ENCODE results near the gene ZMAT3.

ZMAT3 gene

GRCh38 chr3:179005706-179006105, 65.9 kb downstream of the ZMAT3 start:
- TF ChIP-seq GATA2 (IDR thresholded peaks at IDR 0.05; ENCODE audit: low read depth, low read length) (no peak), GATA3 (IDR thresholded peaks at IDR 0.05; ENCODE audit: low read depth, low read length) (no peak)

- TF ChIP-seq GATA2 (IDR thresholded peaks at IDR 0.05; ENCODE audit: low read depth, low read length) (no peak), GATA3 (IDR thresholded peaks at IDR 0.05; ENCODE audit: low read depth, low read length) (no peak)
Observed at GRCh38 chr3:179005213-179005612, 66.4 kb downstream of the ZMAT3 start.

GRCh38 chr3:179000659-179001058, 71.0 kb downstream of the ZMAT3 start:
- TF ChIP-seq GATA2 (IDR thresholded peaks at IDR 0.05; ENCODE audit: low read depth, low read length) (no peak), GATA3 (IDR thresholded peaks at IDR 0.05; ENCODE audit: low read depth, low read length) (no peak)

- TF ChIP-seq GATA2 (IDR thresholded peaks at IDR 0.05; ENCODE audit: low read depth, low read length), result no peak
- TF ChIP-seq GATA3 (IDR thresholded peaks at IDR 0.05; ENCODE audit: low read depth, low read length), result no peak
Observed at GRCh38 chr3:179000144-179000543, 71.5 kb downstream of the ZMAT3 start.

- TF ChIP-seq GATA3 (IDR thresholded peaks at IDR 0.05; ENCODE audit: low read depth, low read length) (no peak), GATA2 (IDR thresholded peaks at IDR 0.05; ENCODE audit: low read depth, low read length) (no peak)
Observed at GRCh38 chr3:178996399-178996798, 75.2 kb downstream of the ZMAT3 start.

GRCh38 chr3:178990293-178990692, 81.3 kb downstream of the ZMAT3 start:
- TF ChIP-seq GATA3 (IDR thresholded peaks at IDR 0.05; ENCODE audit: low read depth, low read length) (no peak), GATA2 (IDR thresholded peaks at IDR 0.05; ENCODE audit: low read depth, low read length) (no peak)

- TF ChIP-seq GATA3 (IDR thresholded peaks at IDR 0.05; ENCODE audit: low read depth, low read length) (no peak), GATA2 (IDR thresholded peaks at IDR 0.05; ENCODE audit: low read depth, low read length) (no peak)
Observed at GRCh38 chr3:178989821-178990220, 81.8 kb downstream of the ZMAT3 start.

GRCh38 chr3:178987745-178988144, 83.9 kb downstream of the ZMAT3 start:
- TF ChIP-seq GATA3 (IDR thresholded peaks at IDR 0.05; ENCODE audit: low read depth, low read length) (no peak), GATA2 (IDR thresholded peaks at IDR 0.05; ENCODE audit: low read depth, low read length) (no peak)

- TF ChIP-seq GATA2 (IDR thresholded peaks at IDR 0.05; ENCODE audit: low read depth, low read length) (no peak), GATA3 (IDR thresholded peaks at IDR 0.05; ENCODE audit: low read depth, low read length) (no peak)
Observed at GRCh38 chr3:178986456-178986855, 85.2 kb downstream of the ZMAT3 start.

- no peak for TF ChIP-seq GATA2 (IDR thresholded peaks at IDR 0.05; ENCODE audit: low read depth, low read length)
- TF ChIP-seq GATA3 (IDR thresholded peaks at IDR 0.05; ENCODE audit: low read depth, low read length), result no peak
Observed at GRCh38 chr3:178982137-178982536, 89.5 kb downstream of the ZMAT3 start.

GRCh38 chr3:178975320-178975719, 96.3 kb downstream of the ZMAT3 start:
- TF ChIP-seq GATA3 (IDR thresholded peaks at IDR 0.05; ENCODE audit: low read depth, low read length) (no peak), GATA2 (IDR thresholded peaks at IDR 0.05; ENCODE audit: low read depth, low read length) (no peak)

- TF ChIP-seq GATA2 (IDR thresholded peaks at IDR 0.05; ENCODE audit: low read depth, low read length), result no peak
- no peak for TF ChIP-seq GATA3 (IDR thresholded peaks at IDR 0.05; ENCODE audit: low read depth, low read length)
Observed at GRCh38 chr3:178971614-178972013, 100.0 kb downstream of the ZMAT3 start.

- TF ChIP-seq GATA2 (IDR thresholded peaks at IDR 0.05; ENCODE audit: low read depth, low read length), result no peak
- TF ChIP-seq GATA3 (IDR thresholded peaks at IDR 0.05; ENCODE audit: low read depth, low read length), result no peak
Observed at GRCh38 chr3:178969004-178969700, 102.5 kb downstream of the ZMAT3 start.

Measured in SH-SY5Y (cell line).